Measurements from ENCODE around the gene SOX13. TPM values are rescaled to one million over a fixed set of nuclear protein-coding genes. Genes with fewer than 3 reads are reported as not detected.

The SOX13 gene
- total RNA-seq, 4 donors from 2014 or later = 12.1 to 34.1 (median 33.4) TPM

DNA sequence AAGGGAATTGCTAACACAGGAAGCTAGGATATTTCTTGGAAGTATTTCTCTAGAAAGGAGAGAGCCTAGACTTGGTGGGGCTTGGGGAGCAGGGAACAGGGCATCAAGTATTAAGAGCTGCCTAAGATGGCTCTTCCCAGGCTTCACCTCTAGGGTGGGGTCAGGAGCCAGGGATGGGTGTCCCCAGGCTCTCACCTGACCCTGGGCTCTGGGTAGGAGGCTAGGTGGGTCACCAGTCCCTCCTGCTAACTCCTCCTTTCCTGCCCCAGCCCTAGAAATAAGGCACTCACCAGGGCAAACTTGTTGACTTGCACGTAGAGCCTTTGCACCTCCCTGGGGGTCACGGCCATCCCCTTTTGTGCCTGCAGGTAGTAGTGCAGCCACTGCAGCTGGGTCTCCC lies 63.9 kb downstream of the SOX13 start:
- Histone ChIP-seq H3K9me3 (no peaks in the 10 kb centered on the region), H3K27ac (no peak overlapping the region), H3K4me3 (no peak overlapping the region), H3K36me3 (no peaks in the 10 kb centered on the region), H3K27me3 (no peaks in the 10 kb centered on the region), H3K4me1 (no peaks in the 10 kb centered on the region)
- DNase-seq = no peak
- TF ChIP-seq POLR2AphosphoS5 (IDR thresholded peaks at IDR 0.05) (no peak), EP300 (IDR thresholded peaks at IDR 0.05; ENCODE audit: low read depth) (no peak)
- TF ChIP-seq, protein P1, sequence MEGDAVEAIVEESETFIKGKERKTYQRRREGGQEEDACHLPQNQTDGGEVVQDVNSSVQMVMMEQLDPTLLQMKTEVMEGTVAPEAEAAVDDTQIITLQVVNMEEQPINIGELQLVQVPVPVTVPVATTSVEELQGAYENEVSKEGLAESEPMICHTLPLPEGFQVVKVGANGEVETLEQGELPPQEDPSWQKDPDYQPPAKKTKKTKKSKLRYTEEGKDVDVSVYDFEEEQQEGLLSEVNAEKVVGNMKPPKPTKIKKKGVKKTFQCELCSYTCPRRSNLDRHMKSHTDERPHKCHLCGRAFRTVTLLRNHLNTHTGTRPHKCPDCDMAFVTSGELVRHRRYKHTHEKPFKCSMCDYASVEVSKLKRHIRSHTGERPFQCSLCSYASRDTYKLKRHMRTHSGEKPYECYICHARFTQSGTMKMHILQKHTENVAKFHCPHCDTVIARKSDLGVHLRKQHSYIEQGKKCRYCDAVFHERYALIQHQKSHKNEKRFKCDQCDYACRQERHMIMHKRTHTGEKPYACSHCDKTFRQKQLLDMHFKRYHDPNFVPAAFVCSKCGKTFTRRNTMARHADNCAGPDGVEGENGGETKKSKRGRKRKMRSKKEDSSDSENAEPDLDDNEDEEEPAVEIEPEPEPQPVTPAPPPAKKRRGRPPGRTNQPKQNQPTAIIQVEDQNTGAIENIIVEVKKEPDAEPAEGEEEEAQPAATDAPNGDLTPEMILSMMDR (IDR thresholded peaks at IDR 0.05) = no peak
- intact Hi-C loops (cut with DNase I; ENCODE audit: low total_unique reads) = no loop called here
- in situ Hi-C loops (cut with MboI; ENCODE audit: low pct_ligation_motif_present in 1 of 4, low pct_unique_long_range_greater_than_20kb in 1 of 4, low sequenced_read_pairs in 3 of 4) = no loop called here
- 68% methylated on average over 2 of the region's 2 CpGs; no CpG with 5 or more reads in 1 of the 2 donors for WGBS, 2 donors (ENCODE audit: low coverage in 1 of 2)

- no peak for DNase-seq
- no peak for TF ChIP-seq POLR2AphosphoS5 (IDR thresholded peaks at IDR 0.05)
- no peak for TF ChIP-seq EP300 (IDR thresholded peaks at IDR 0.05; ENCODE audit: low read depth)
- TF ChIP-seq POLR2A (IDR thresholded peaks at IDR 0.05) = no peak
- TF ChIP-seq, protein P1 (IDR thresholded peaks at IDR 0.05) = no peak
- Histone ChIP-seq H3K27me3 (no peaks in the 10 kb centered on the region), H3K4me1 (no peaks in the 10 kb centered on the region), H3K27ac (no peak overlapping the region), H3K9me3 (no peaks in the 10 kb centered on the region), H3K36me3 (no peaks in the 10 kb centered on the region), H3K4me3 (no peak overlapping the region)
- in situ Hi-C loops (cut with MboI; ENCODE audit: low pct_ligation_motif_present in 1 of 4, low pct_unique_long_range_greater_than_20kb in 1 of 4, low sequenced_read_pairs in 3 of 4) = no loop called here
- WGBS, 2 donors (ENCODE audit: low coverage in 1 of 2) = 97% methylated on average over 2 of the region's 2 CpGs; no CpG with 5 or more reads in 1 of the 2 donors
- intact Hi-C loops (cut with DNase I; ENCODE audit: low total_unique reads) = no loop called here
Observed at GRCh38 chr1:204139088-204139487, 66.2 kb downstream of the SOX13 start.

GRCh38 chr1:204139952-204140351 lies 67.0 kb downstream of the SOX13 start:
- H3K36me3 ChIP-seq = no peaks in the 10 kb centered on the region
- no peaks in the 10 kb centered on the region for H3K27me3 ChIP-seq
- WGBS, 2 donors (ENCODE audit: low coverage in 1 of 2) = 94% methylated on average over 6 of the region's 6 CpGs; no CpG with 5 or more reads in 1 of the 2 donors
- no peak overlapping the region for H3K27ac ChIP-seq
- intact Hi-C loops (cut with DNase I; ENCODE audit: low total_unique reads) = no loop called here
- TF ChIP-seq, protein P1 (IDR thresholded peaks at IDR 0.05) = no peak
- TF ChIP-seq EP300 (IDR thresholded peaks at IDR 0.05; ENCODE audit: low read depth) (no peak), POLR2AphosphoS5 (IDR thresholded peaks at IDR 0.05) (no peak), POLR2A (IDR thresholded peaks at IDR 0.05) (no peak)
- no peaks in the 10 kb centered on the region for H3K4me1 ChIP-seq
- DNase-seq = no peak
- in situ Hi-C loops (cut with MboI; ENCODE audit: low pct_ligation_motif_present in 1 of 4, low pct_unique_long_range_greater_than_20kb in 1 of 4, low sequenced_read_pairs in 3 of 4) = no loop called here
- H3K4me3 ChIP-seq = no peak overlapping the region
- no peaks in the 10 kb centered on the region for H3K9me3 ChIP-seq

- no peaks in the 10 kb centered on the region for H3K36me3 ChIP-seq
- H3K4me1 ChIP-seq = no peaks in the 10 kb centered on the region
- WGBS, 2 donors (ENCODE audit: low coverage in 1 of 2) = 89% methylated on average over 3 of the region's 3 CpGs; no CpG with 5 or more reads in 1 of the 2 donors
- TF ChIP-seq POLR2AphosphoS5 (IDR thresholded peaks at IDR 0.05) = no peak
- TF ChIP-seq, protein P1 (IDR thresholded peaks at IDR 0.05) = no peak
- TF ChIP-seq EP300 (IDR thresholded peaks at IDR 0.05; ENCODE audit: low read depth) = no peak
- TF ChIP-seq POLR2A (IDR thresholded peaks at IDR 0.05) = no peak
- no peaks in the 10 kb centered on the region for H3K9me3 ChIP-seq
- no peak for DNase-seq
- intact Hi-C loops (cut with DNase I; ENCODE audit: low total_unique reads) (no loop called here), in situ Hi-C loops (cut with MboI; ENCODE audit: low pct_ligation_motif_present in 1 of 4, low pct_unique_long_range_greater_than_20kb in 1 of 4, low sequenced_read_pairs in 3 of 4) (no loop called here)
- H3K27me3 ChIP-seq = no peaks in the 10 kb centered on the region
- H3K27ac ChIP-seq = no peak overlapping the region
- no peak overlapping the region for H3K4me3 ChIP-seq
Observed at GRCh38 chr1:204141131-204141530, 68.2 kb downstream of the SOX13 start.

Measured in transverse colon (tissue), 4 donors.